Measurements from ENCODE around the gene PTK6.

PTK6 gene

GRCh38 chr20:63529180-63529860, 7.9 kb downstream of the PTK6 start:
- H2AFZ ChIP-seq (ENCODE audit: low read length), result no peak overlapping the region
- no peaks in the 10 kb centered on the region for H3K9me3 ChIP-seq (replicated peaks; ENCODE audit: insufficient read depth, low read length)
- H3K4me2 ChIP-seq (ENCODE audit: low read depth, low read length), result no peak overlapping the region
- H3K9ac ChIP-seq (ENCODE audit: low read length), result no peak overlapping the region
- H3F3A ChIP-seq (ENCODE audit: insufficient read depth, low read length), result peaks cover 7% of the 10 kb centered on the region
- H3K27ac ChIP-seq (ENCODE audit: low read length), result no peak overlapping the region
- no peaks in the 10 kb centered on the region for H3K9me2 ChIP-seq (replicated peaks; ENCODE audit: insufficient read depth, low read length)
- no peak for DNase-seq
- H3K4me1 ChIP-seq (ENCODE audit: low read length), result no peaks in the 10 kb centered on the region
- H3K79me2 ChIP-seq (ENCODE audit: low read length), result no peaks in the 10 kb centered on the region
- H3K36me3 ChIP-seq (replicated peaks; ENCODE audit: insufficient read depth, low read length), result no peaks in the 10 kb centered on the region
- no peaks in the 10 kb centered on the region for H4K20me1 ChIP-seq (ENCODE audit: insufficient read depth, low read length)
- TF ChIP-seq EZH2 (optimal IDR thresholded peaks at IDR 0.05; ENCODE audit: low read depth, low read length) (no peak), CTCF (IDR thresholded peaks at IDR 0.05; ENCODE audit: low read length) (no peak), EZH2phosphoT487 (IDR thresholded peaks at IDR 0.05; ENCODE audit: low read length) (no peak)
- no peak overlapping the region for H3K4me3 ChIP-seq (ENCODE audit: low read length)
- H3K27me3 ChIP-seq (replicated peaks; ENCODE audit: insufficient read depth, low read length), result peaks cover 56% of the 10 kb centered on the region

- H3K9ac ChIP-seq (ENCODE audit: low read length), result no peak overlapping the region
- peaks cover 44% of the 10 kb centered on the region for H3K27me3 ChIP-seq (replicated peaks; ENCODE audit: insufficient read depth, low read length)
- no peak overlapping the region for H2AFZ ChIP-seq (ENCODE audit: low read length)
- no peaks in the 10 kb centered on the region for H3K9me3 ChIP-seq (replicated peaks; ENCODE audit: insufficient read depth, low read length)
- H3K4me2 ChIP-seq (ENCODE audit: low read depth, low read length), result no peak overlapping the region
- no peak for DNase-seq
- TF ChIP-seq CTCF (IDR thresholded peaks at IDR 0.05; ENCODE audit: low read length), result no peak
- no peak for TF ChIP-seq EZH2 (optimal IDR thresholded peaks at IDR 0.05; ENCODE audit: low read depth, low read length)
- TF ChIP-seq EZH2phosphoT487 (IDR thresholded peaks at IDR 0.05; ENCODE audit: low read length), result no peak
- peaks cover 7% of the 10 kb centered on the region for H3F3A ChIP-seq (ENCODE audit: insufficient read depth, low read length)
- H3K27ac ChIP-seq (ENCODE audit: low read length), result no peak overlapping the region
- no peaks in the 10 kb centered on the region for H3K9me2 ChIP-seq (replicated peaks; ENCODE audit: insufficient read depth, low read length)
- no peaks in the 10 kb centered on the region for H3K36me3 ChIP-seq (replicated peaks; ENCODE audit: insufficient read depth, low read length)
- no peak overlapping the region for H3K4me3 ChIP-seq (ENCODE audit: low read length)
- H3K4me1 ChIP-seq (ENCODE audit: low read length), result no peaks in the 10 kb centered on the region
- no peaks in the 10 kb centered on the region for H4K20me1 ChIP-seq (ENCODE audit: insufficient read depth, low read length)
- peaks cover 4% of the 10 kb centered on the region; the same call in 1 of the 2 replicates for H3K79me2 ChIP-seq (ENCODE audit: low read length)
Observed at GRCh38 chr20:63527184-63527583, 10.0 kb downstream of the PTK6 start.

GRCh38 chr20:63525971-63526370, 11.2 kb downstream of the PTK6 start:
- Histone ChIP-seq H3K36me3 (replicated peaks; ENCODE audit: insufficient read depth, low read length) (no peaks in the 10 kb centered on the region), H3F3A (ENCODE audit: insufficient read depth, low read length) (peaks cover 7% of the 10 kb centered on the region), H2AFZ (ENCODE audit: low read length) (no peak overlapping the region), H3K9me2 (replicated peaks; ENCODE audit: insufficient read depth, low read length) (no peaks in the 10 kb centered on the region), H3K79me2 (ENCODE audit: low read length) (peaks cover 14% of the 10 kb centered on the region), H3K4me3 (ENCODE audit: low read length) (no peak overlapping the region), H3K27me3 (replicated peaks; ENCODE audit: insufficient read depth, low read length) (peaks cover 39% of the 10 kb centered on the region), H4K20me1 (ENCODE audit: insufficient read depth, low read length) (no peaks in the 10 kb centered on the region), H3K9me3 (replicated peaks; ENCODE audit: insufficient read depth, low read length) (no peaks in the 10 kb centered on the region), H3K27ac (ENCODE audit: low read length) (no peak overlapping the region), H3K4me1 (ENCODE audit: low read length) (no peaks in the 10 kb centered on the region), H3K4me2 (ENCODE audit: low read depth, low read length) (no peak overlapping the region), H3K9ac (ENCODE audit: low read length) (no peak overlapping the region)
- DNase-seq, result no peak
- no peak for TF ChIP-seq EZH2 (optimal IDR thresholded peaks at IDR 0.05; ENCODE audit: low read depth, low read length)
- no peak for TF ChIP-seq EZH2phosphoT487 (IDR thresholded peaks at IDR 0.05; ENCODE audit: low read length)
- no peak for TF ChIP-seq CTCF (IDR thresholded peaks at IDR 0.05; ENCODE audit: low read length)

All from MM.1S (cell line).